GM13976 (cell line): ENCODE measurements around the gene COL4A1.

Experiments used
- DNase-seq: peaks from one replicate; pipeline ENCODE4 v3.0.0; 2012; ENCODE audit warnings: low spot score
- CTCF ChIP-seq: IDR thresholded peaks from 2 replicates; pipeline ENCODE4 v1.5.1; 2012; ENCODE audit warnings: borderline replicate concordance, mild to moderate bottlenecking; ENCODE audit not compliant: insufficient read depth; ENCODE audit errors: extremely low read depth, missing control alignments, control extremely low read depth
- in situ Hi-C: fragments of 300-500 bp; cut with MboI; formaldehyde crosslinking; loops from one replicate; pipeline ENCODE4 v1.12.0; 2022; ENCODE audit warnings: low sequenced_read_pairs, mixed read lengths, inconsistent platforms; ENCODE audit not compliant: unreplicated experiment

Gene COL4A1

GRCh38 chr13:110343241-110343865, 36.4 kb upstream of the COL4A1 start:
- DNase-seq: no peak
- in situ Hi-C loops: no loop called here
- no peak for TF ChIP-seq CTCF

- no peak for DNase-seq
- in situ Hi-C loops: no loop called here
- no peak for TF ChIP-seq CTCF
These were observed 35.5 kb upstream of the COL4A1 start for GRCh38 chr13:110342474-110342873.

- no peak for DNase-seq
These were observed 34.7 kb upstream of the COL4A1 start for GRCh38 chr13:110341445-110342244.

GRCh38 chr13:110340812-110341444, 34.0 kb upstream of the COL4A1 start:
- peak; percentile 46 for DNase-seq
- no peak for TF ChIP-seq CTCF
- in situ Hi-C loops: no loop called here

More at GRCh38 chr13:110341445-110342244, 34.7 kb upstream of the COL4A1 start:
- TF ChIP-seq CTCF: no peak
- in situ Hi-C loops: no loop called here

- in situ Hi-C loops: no loop called here
- no peak for TF ChIP-seq CTCF
- DNase-seq: no peak
These were observed 33.1 kb upstream of the COL4A1 start for GRCh38 chr13:110339975-110340550.

GRCh38 chr13:110339263-110339662, 32.3 kb upstream of the COL4A1 start:
- in situ Hi-C loops: no loop called here
- TF ChIP-seq CTCF: no peak
- DNase-seq: no peak
